ENCODE measurements around the gene GFI1.

GFI1 gene

DNA sequence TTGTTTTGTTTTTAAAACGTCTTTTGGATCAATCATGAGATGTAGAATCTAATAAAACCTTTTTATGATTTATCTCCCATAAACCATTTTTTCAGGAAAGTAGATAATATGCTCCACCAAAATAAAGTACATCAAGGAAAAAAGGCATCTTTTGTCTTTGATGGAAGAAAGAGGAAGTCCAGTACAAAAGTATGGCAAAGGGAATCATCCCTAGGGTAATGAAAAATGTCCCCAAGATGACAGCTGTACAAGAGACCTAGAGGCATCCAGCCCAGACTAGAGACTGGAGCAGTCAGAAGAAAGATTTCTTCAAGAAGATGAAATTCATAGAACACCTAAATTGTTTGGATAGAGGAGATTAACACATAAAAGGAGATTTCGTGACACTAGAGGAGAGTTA, 32.3 kb upstream of the GFI1 start:
- Histone ChIP-seq H3K9me3 (ENCODE audit: insufficient read depth, low read length) (no peaks in the 10 kb centered on the region), H3K27me3 (ENCODE audit: low read depth, low read length) (no peaks in the 10 kb centered on the region), H3K4me1 (ENCODE audit: low read length) (no peaks in the 10 kb centered on the region), H3K27ac (ENCODE audit: low read length) (no peak overlapping the region), H3K9ac (ENCODE audit: low read length) (no peak overlapping the region), H3K4me2 (ENCODE audit: low read length) (no peak overlapping the region), H2AFZ (ENCODE audit: low read depth, low read length) (no peak overlapping the region), H3K4me3 (ENCODE audit: low read length) (no peak overlapping the region), H3K36me3 (replicated peaks; ENCODE audit: low read depth, low read length) (no peaks in the 10 kb centered on the region), H4K20me1 (ENCODE audit: insufficient read depth, low read length) (no peaks in the 10 kb centered on the region), H3K79me2 (ENCODE audit: low read length) (no peaks in the 10 kb centered on the region)
- TF ChIP-seq EZH2phosphoT487 (IDR thresholded peaks at IDR 0.05; ENCODE audit: low read depth) = no peak
- TF ChIP-seq, protein P1, sequence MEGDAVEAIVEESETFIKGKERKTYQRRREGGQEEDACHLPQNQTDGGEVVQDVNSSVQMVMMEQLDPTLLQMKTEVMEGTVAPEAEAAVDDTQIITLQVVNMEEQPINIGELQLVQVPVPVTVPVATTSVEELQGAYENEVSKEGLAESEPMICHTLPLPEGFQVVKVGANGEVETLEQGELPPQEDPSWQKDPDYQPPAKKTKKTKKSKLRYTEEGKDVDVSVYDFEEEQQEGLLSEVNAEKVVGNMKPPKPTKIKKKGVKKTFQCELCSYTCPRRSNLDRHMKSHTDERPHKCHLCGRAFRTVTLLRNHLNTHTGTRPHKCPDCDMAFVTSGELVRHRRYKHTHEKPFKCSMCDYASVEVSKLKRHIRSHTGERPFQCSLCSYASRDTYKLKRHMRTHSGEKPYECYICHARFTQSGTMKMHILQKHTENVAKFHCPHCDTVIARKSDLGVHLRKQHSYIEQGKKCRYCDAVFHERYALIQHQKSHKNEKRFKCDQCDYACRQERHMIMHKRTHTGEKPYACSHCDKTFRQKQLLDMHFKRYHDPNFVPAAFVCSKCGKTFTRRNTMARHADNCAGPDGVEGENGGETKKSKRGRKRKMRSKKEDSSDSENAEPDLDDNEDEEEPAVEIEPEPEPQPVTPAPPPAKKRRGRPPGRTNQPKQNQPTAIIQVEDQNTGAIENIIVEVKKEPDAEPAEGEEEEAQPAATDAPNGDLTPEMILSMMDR (IDR thresholded peaks at IDR 0.05; ENCODE audit: low read depth, low read length) = no peak

DNA sequence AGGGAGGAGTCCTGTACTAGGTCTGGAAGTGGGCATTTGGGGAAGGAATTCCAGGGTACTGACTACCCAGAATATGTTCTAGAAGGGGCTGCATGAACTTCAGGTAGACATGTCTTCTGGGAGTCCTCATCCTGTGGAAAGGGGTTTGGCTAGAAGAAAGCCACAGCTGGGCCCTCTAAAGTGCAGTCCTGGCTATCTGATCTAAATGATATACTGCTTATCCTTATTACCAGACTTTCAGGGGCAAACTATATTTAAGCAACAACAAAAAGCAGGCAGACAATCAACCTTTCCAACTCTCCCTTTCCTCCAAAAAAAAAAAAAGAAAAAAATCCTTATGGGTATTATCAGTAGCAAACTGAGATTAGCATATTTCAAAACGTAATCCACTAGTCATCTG, 29.8 kb upstream of the GFI1 start:
- no peak overlapping the region for H3K4me3 ChIP-seq (ENCODE audit: low read length)
- H2AFZ ChIP-seq (ENCODE audit: low read depth, low read length) = no peak overlapping the region
- no peak overlapping the region for H3K27ac ChIP-seq (ENCODE audit: low read length)
- no peak overlapping the region for H3K4me2 ChIP-seq (ENCODE audit: low read length)
- no peaks in the 10 kb centered on the region for H3K4me1 ChIP-seq (ENCODE audit: low read length)
- no peaks in the 10 kb centered on the region for H3K79me2 ChIP-seq (ENCODE audit: low read length)
- no peak overlapping the region for H3K9ac ChIP-seq (ENCODE audit: low read length)
- H3K9me3 ChIP-seq (ENCODE audit: insufficient read depth, low read length) = no peaks in the 10 kb centered on the region
- no peaks in the 10 kb centered on the region for H4K20me1 ChIP-seq (ENCODE audit: insufficient read depth, low read length)
- H3K36me3 ChIP-seq (replicated peaks; ENCODE audit: low read depth, low read length) = no peaks in the 10 kb centered on the region
- no peaks in the 10 kb centered on the region for H3K27me3 ChIP-seq (ENCODE audit: low read depth, low read length)
- TF ChIP-seq EZH2phosphoT487 (IDR thresholded peaks at IDR 0.05; ENCODE audit: low read depth) = no peak
- TF ChIP-seq, protein P1 (IDR thresholded peaks at IDR 0.05; ENCODE audit: low read depth, low read length) = no peak

DNA sequence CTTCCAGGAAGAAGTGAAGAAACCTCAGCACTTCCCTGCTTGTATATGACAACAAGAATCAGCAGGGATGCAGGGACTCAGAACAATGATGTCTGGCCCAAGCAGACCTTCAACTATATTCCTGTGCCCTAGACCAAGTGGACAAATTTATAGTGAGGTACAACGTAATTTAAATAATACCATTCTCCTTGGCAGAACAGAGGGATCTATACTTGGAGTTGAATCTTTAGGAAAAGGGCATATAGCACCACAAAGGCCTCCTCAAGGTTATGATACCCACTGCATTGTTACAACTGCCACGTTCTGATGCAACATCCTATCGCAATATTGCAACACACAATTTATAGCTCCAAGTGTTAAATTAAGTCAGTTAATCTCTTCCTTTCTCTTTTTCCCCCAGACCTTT, 29.1 kb upstream of the GFI1 start:
- Histone ChIP-seq H4K20me1 (ENCODE audit: insufficient read depth, low read length) (no peaks in the 10 kb centered on the region), H3K4me2 (ENCODE audit: low read length) (no peak overlapping the region), H3K4me1 (ENCODE audit: low read length) (no peaks in the 10 kb centered on the region), H3K27ac (ENCODE audit: low read length) (no peak overlapping the region), H3K9ac (ENCODE audit: low read length) (no peak overlapping the region), H3K4me3 (ENCODE audit: low read length) (no peak overlapping the region), H3K9me3 (ENCODE audit: insufficient read depth, low read length) (no peaks in the 10 kb centered on the region), H3K36me3 (replicated peaks; ENCODE audit: low read depth, low read length) (no peaks in the 10 kb centered on the region), H3K79me2 (ENCODE audit: low read length) (no peaks in the 10 kb centered on the region), H3K27me3 (ENCODE audit: low read depth, low read length) (no peaks in the 10 kb centered on the region), H2AFZ (ENCODE audit: low read depth, low read length) (no peak overlapping the region)
- TF ChIP-seq EZH2phosphoT487 (IDR thresholded peaks at IDR 0.05; ENCODE audit: low read depth) = no peak
- TF ChIP-seq, protein P1 (IDR thresholded peaks at IDR 0.05; ENCODE audit: low read depth, low read length) = no peak

DNA sequence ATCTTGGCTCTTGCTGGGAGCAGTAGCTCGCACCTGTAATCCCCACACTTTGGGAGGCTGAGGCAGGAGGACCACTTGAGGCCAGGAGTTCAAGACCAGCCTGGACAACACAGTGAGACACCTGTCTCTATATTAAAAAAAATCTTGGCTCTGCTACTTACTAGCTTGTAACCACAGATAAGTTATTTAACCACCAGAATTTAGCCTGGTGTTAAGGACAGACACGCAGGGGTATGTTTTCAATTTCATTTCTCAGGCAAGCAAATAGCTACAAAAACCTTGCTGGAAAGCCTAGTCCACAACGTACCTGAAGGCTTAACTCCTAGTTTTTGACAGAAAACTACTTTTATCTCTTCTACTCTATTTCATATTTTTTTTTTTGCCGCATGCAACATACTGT, 24.8 kb upstream of the GFI1 start:
- no peak for TF ChIP-seq EZH2phosphoT487 (IDR thresholded peaks at IDR 0.05; ENCODE audit: low read depth)
- TF ChIP-seq, protein P1 (IDR thresholded peaks at IDR 0.05; ENCODE audit: low read depth, low read length) = no peak
- Histone ChIP-seq H3K9me3 (ENCODE audit: insufficient read depth, low read length) (no peaks in the 10 kb centered on the region), H3K79me2 (ENCODE audit: low read length) (no peaks in the 10 kb centered on the region), H3K27ac (ENCODE audit: low read length) (no peak overlapping the region), H3K36me3 (replicated peaks; ENCODE audit: low read depth, low read length) (no peaks in the 10 kb centered on the region), H2AFZ (ENCODE audit: low read depth, low read length) (no peak overlapping the region), H3K4me1 (ENCODE audit: low read length) (0 out of 2 replicates have a peak, but pooled peaks cover 5% of the 10 kb centered on the region), H3K27me3 (ENCODE audit: low read depth, low read length) (no peaks in the 10 kb centered on the region), H3K4me2 (ENCODE audit: low read length) (no peak overlapping the region), H3K4me3 (ENCODE audit: low read length) (no peak overlapping the region), H3K9ac (ENCODE audit: low read length) (no peak overlapping the region), H4K20me1 (ENCODE audit: insufficient read depth, low read length) (no peaks in the 10 kb centered on the region)

Data from OCI-LY3 (cell line).